ENCODE results near the gene NAA10.
A peak's percentile ranks its signal among the peaks of the same experiment; 100 is the strongest.
"Not testable (repeated sequence)": the region's sequence is repeated elsewhere in the genome, so short reads cannot be mapped to it uniquely, and the experiment has no call there.

NAA10 gene

GRCh38 chrX:153934762-153935325 lies at the start of gene NAA10:
TSS of gene NAA10 (minus strand) at chrX:153935037. CDS start at chrX:153934904, 133 bp downstream.
- peak; percentile 87 for DNase-seq

- DNase-seq: no peak
These were observed 48.5 kb upstream of the NAA10 start for GRCh38 chrX:153983321-153983801.

GRCh38 chrX:153981771-153982533 lies 47.1 kb upstream of the NAA10 start:
- DNase-seq: no peak

GRCh38 chrX:153981231-153981630 lies 46.4 kb upstream of the NAA10 start:
- DNase-seq: no peak

- not testable (repeated sequence) for DNase-seq
These were observed 45.6 kb upstream of the NAA10 start for GRCh38 chrX:153980394-153980793.

GRCh38 chrX:153974726-153975286 lies 40.0 kb upstream of the NAA10 start:
- no peak for DNase-seq

GRCh38 chrX:153974003-153974725 lies 39.3 kb upstream of the NAA10 start:
- no peak for DNase-seq

- peak; percentile 44 for DNase-seq
These were observed 38.5 kb upstream of the NAA10 start for GRCh38 chrX:153973127-153974002.

DNA sequence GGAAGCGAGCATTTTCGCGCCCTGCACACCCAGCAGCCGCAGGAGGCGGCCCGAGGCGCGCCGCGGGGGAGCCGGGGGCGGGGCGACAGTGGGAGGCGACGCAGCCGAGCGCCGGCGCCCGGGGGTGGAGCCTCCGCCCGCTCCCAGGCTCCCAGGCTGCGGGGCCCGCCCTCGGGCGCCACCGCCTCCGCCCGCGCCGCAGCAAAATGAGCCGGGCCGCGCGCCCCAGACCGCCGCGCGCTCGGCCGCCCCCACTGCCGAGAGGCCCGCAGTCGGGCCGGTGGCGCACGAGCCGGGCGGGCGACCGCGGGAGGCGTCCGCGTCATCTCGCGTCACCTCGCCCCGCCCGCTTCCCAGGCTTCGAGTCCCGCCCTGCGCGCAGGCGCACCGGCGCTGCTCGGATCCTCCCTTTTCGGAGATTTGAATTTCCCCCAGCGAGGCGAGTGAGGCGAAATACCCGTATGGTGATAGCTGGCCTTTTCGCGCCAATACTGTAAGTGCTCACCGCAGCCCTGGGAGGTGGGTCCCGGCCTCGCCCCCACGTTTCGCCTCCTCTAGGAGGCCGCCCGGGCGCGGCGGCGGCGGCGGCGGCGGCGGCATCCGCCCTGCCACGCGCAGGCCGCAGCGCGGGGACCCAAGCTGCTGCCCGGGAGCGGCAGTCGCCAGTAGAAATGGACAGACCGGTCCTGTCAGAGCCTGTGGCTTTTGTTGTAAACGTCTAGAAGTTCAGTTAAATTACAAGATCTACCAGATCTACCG lies 37.7 kb upstream of the NAA10 start, which contains the start of gene TMEM187:
Gene TMEM187 (plus strand): TSS at position 387 of the 759 bp plus-strand sequence. CDS start 9,309 bp downstream, outside the sequence.
- peak; percentile 98 for DNase-seq

GRCh38 chrX:153971450-153972367 lies 36.9 kb upstream of the NAA10 start, which contains the start of gene HCFC1:
TSS of gene HCFC1 (minus strand) at chrX:153971818. CDS start at chrX:153970840, 978 bp downstream.
- DNase-seq: peak; percentile 93

- DNase-seq: peak; percentile 90
These were observed 36.2 kb upstream of the NAA10 start for GRCh38 chrX:153971124-153971449.

- DNase-seq: peak; percentile 75
These were observed 35.7 kb upstream of the NAA10 start for GRCh38 chrX:153970357-153971123.

DNA sequence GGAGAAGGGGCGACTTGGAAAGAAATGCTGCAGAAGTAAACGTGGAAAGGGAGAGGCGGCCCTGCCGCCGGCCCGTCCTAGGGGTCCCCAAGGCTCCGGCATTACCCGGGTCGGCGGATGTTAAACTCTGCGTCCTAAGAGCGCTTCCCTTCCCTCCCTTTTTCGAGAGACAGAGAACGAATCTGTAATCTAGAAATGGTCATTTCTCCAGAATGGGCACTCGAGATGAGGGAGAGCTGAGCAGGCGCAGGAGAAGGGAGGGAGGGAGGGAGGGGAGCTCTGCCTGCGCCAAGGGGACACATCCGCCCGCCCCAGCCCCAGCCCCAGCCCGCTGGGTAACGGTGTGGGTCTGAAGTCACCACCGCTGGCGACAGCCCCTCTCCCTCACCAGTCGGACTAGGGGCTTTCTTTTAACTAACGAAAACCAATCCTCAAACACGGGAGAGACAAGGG lies 35.1 kb upstream of the NAA10 start:
- DNase-seq: no peak

DNA sequence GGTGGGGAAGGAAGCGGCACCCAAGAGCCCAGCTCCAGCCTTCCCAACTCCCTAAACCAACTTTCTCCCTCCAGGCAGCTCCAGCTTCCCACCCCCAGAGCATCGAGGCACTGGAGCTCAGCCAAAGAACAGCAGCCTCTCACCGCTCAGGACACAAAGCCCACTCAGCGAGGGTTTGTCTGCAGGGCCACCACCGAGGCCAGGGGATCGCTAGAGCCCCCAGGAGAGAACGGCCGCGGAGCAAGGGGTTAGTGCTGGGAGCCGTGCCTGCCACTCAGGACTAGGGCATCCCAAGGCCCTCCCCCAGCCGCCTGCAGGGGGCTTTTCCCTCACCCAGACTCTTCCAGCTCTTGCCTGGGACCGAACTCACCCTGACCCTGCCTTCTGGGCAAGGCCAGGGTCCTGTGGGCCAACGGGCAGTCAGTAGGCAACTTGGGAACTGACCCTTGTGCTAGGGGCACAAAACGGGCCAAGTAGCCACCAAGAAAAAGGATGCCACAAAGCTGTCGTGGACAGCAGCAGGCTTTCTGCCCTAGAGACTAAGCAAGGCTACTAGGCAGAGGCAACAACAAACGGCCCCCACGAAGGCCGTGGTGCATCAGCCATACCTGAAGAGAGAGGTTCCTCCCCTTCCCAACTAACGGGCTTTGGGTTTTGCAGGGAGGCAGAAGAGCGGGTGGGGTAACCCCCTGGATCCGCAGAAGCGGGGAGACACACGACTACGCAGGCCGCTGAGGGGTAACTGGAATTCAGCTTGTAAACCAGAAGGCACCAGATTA lies 34.5 kb upstream of the NAA10 start:
- DNase-seq: no peak

DNA sequence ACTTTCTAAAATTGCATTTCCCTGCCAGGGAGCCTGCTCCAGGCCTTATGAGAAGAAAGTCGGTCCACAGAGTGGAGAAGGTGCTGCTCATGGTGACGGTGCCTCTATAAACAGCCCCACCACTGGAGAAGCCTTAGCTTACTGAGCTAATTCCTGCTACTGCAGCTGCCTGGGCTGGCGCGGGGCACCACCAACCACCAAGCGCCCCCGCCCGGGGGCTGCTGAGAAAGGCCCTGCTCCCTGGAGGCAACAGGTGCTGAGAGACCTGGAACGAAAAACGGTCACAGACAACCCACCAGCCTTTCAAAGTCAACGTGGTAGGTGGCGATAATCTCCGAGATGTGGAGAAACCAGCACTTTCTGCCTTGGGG lies 33.9 kb upstream of the NAA10 start:
- peak; percentile 70 for DNase-seq

DNA sequence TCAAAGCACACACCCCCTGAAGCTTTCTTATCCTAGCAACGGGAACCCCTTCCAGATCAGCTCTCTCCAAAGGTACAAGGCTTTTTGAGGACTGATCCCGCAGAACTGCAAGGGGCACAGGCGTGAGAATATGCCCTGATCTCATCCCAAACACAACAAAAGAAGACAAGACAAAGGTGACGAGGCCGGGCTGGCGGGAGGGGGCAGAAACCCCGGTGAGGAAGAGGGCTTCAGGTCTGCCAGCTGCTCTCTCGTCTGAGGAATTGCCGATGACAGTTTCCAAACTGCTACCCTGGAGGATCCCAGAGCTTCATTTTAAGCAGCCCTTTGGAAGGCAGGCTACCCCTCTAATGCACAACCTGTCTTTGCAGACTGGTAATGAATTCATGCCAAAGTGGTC lies 33.4 kb upstream of the NAA10 start:
- DNase-seq: no peak

GRCh38 chrX:153967536-153968224 lies 32.8 kb upstream of the NAA10 start:
- DNase-seq: no peak

Data from NCI-H1436 (cell line).